Measurements from ENCODE around the gene CTDSPL.
"Not testable (repeated sequence)": the region's sequence is repeated elsewhere in the genome, so short reads cannot be mapped to it uniquely, and the experiment has no call there.

Gene CTDSPL

GRCh38 chr3:37861620-37862041 is at the start of gene CTDSPL:
Gene CTDSPL (plus strand): TSS chr3:37861880. CDS start chr3:37862200, 320 bp downstream.
- TF ChIP-seq, protein P1, sequence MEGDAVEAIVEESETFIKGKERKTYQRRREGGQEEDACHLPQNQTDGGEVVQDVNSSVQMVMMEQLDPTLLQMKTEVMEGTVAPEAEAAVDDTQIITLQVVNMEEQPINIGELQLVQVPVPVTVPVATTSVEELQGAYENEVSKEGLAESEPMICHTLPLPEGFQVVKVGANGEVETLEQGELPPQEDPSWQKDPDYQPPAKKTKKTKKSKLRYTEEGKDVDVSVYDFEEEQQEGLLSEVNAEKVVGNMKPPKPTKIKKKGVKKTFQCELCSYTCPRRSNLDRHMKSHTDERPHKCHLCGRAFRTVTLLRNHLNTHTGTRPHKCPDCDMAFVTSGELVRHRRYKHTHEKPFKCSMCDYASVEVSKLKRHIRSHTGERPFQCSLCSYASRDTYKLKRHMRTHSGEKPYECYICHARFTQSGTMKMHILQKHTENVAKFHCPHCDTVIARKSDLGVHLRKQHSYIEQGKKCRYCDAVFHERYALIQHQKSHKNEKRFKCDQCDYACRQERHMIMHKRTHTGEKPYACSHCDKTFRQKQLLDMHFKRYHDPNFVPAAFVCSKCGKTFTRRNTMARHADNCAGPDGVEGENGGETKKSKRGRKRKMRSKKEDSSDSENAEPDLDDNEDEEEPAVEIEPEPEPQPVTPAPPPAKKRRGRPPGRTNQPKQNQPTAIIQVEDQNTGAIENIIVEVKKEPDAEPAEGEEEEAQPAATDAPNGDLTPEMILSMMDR (conservative IDR thresholded peaks at IDR 0.05; ENCODE audit: low read depth, low read length): no peak
- Histone ChIP-seq H3K79me2 (ENCODE audit: insufficient read depth, low read depth) (no peaks in the 10 kb centered on the region), H3K4me2 (peak within 1 kb of the TSS; percentile 63), H3K27ac (no peak within 1 kb of the TSS), H2AFZ (ENCODE audit: low read depth) (peak within 1 kb of the TSS; percentile 57; the same call in 1 of the 2 replicates), H3K27me3 (ENCODE audit: insufficient read depth, low read depth) (no peaks in the 10 kb centered on the region), H4K20me1 (ENCODE audit: insufficient read depth) (no peaks in the 10 kb centered on the region), H3K9ac (peak within 1 kb of the TSS; percentile 39; the same call in 1 of the 2 replicates), H3K36me3 (ENCODE audit: insufficient read depth) (no peaks in the 10 kb centered on the region), H3K4me3 (IDR thresholded peaks at IDR 0.05; ENCODE audit: insufficient read depth, low read depth, low read length) (no peak within 1 kb of the TSS), H3K4me1 (ENCODE audit: low read depth, poor library complexity, severe bottlenecking) (peaks cover 4% of the 10 kb centered on the region)

- Histone ChIP-seq H3K9ac (no peak overlapping the region), H3K4me1 (ENCODE audit: low read depth, poor library complexity, severe bottlenecking) (no peaks in the 10 kb centered on the region), H2AFZ (ENCODE audit: low read depth) (no peak overlapping the region), H3K79me2 (ENCODE audit: insufficient read depth, low read depth) (no peaks in the 10 kb centered on the region), H4K20me1 (ENCODE audit: insufficient read depth) (no peaks in the 10 kb centered on the region), H3K27me3 (ENCODE audit: insufficient read depth, low read depth) (no peaks in the 10 kb centered on the region), H3K4me3 (IDR thresholded peaks at IDR 0.05; ENCODE audit: insufficient read depth, low read depth, low read length) (no peak overlapping the region), H3K36me3 (ENCODE audit: insufficient read depth) (no peaks in the 10 kb centered on the region), H3K4me2 (no peak overlapping the region), H3K27ac (no peak overlapping the region)
- TF ChIP-seq, protein P1 (conservative IDR thresholded peaks at IDR 0.05; ENCODE audit: low read depth, low read length): no peak
Observed at GRCh38 chr3:37812499-37812896, 49.2 kb upstream of the CTDSPL start.

DNA sequence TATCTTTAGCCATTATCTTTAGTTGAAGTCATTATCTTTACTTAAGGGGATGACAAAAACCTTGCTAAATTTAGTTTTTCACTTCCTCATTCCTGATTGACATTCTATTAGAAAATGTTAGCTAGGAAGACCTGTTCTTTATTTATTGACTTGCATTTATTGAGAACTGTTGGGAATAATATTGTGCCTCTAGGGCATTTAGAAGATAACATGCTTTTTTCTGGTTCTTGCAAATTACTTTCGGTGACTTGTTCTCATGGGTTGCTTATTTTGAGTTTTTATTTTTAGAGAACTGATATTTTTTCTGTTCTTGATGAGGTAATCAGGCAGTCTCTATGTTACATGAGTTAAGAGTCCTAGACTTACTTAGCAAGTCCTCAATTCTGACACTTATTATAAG is 48.3 kb upstream of the CTDSPL start:
- no peaks in the 10 kb centered on the region for H4K20me1 ChIP-seq (ENCODE audit: insufficient read depth)
- H2AFZ ChIP-seq (ENCODE audit: low read depth): no peak overlapping the region
- no peaks in the 10 kb centered on the region for H3K79me2 ChIP-seq (ENCODE audit: insufficient read depth, low read depth)
- no peak overlapping the region for H3K27ac ChIP-seq
- H3K36me3 ChIP-seq (ENCODE audit: insufficient read depth): no peaks in the 10 kb centered on the region
- H3K9ac ChIP-seq: no peak overlapping the region
- no peak overlapping the region for H3K4me3 ChIP-seq (IDR thresholded peaks at IDR 0.05; ENCODE audit: insufficient read depth, low read depth, low read length)
- TF ChIP-seq, protein P1 (conservative IDR thresholded peaks at IDR 0.05; ENCODE audit: low read depth, low read length): no peak
- H3K4me1 ChIP-seq (ENCODE audit: low read depth, poor library complexity, severe bottlenecking): no peaks in the 10 kb centered on the region
- no peaks in the 10 kb centered on the region for H3K27me3 ChIP-seq (ENCODE audit: insufficient read depth, low read depth)
- no peak overlapping the region for H3K4me2 ChIP-seq

GRCh38 chr3:37814547-37814946 is 47.1 kb upstream of the CTDSPL start:
- H3K79me2 ChIP-seq (ENCODE audit: insufficient read depth, low read depth): no peaks in the 10 kb centered on the region
- H3K27me3 ChIP-seq (ENCODE audit: insufficient read depth, low read depth): no peaks in the 10 kb centered on the region

GRCh38 chr3:37815156-37815555 is 46.5 kb upstream of the CTDSPL start:
- H3K4me3 ChIP-seq (IDR thresholded peaks at IDR 0.05; ENCODE audit: insufficient read depth, low read depth, low read length); H3K4me1 ChIP-seq (ENCODE audit: low read depth, poor library complexity, severe bottlenecking); H3K36me3 ChIP-seq (ENCODE audit: insufficient read depth); H4K20me1 ChIP-seq (ENCODE audit: insufficient read depth); H3K79me2 ChIP-seq (ENCODE audit: insufficient read depth, low read depth); H3K27me3 ChIP-seq (ENCODE audit: insufficient read depth, low read depth); H3K4me2 ChIP-seq; H3K9ac ChIP-seq; H3K27ac ChIP-seq; H2AFZ ChIP-seq (ENCODE audit: low read depth): not testable (repeated sequence)

More at GRCh38 chr3:37814547-37814946, 47.1 kb upstream of the CTDSPL start:
- no peak overlapping the region for H3K27ac ChIP-seq
- no peak overlapping the region for H3K4me3 ChIP-seq (IDR thresholded peaks at IDR 0.05; ENCODE audit: insufficient read depth, low read depth, low read length)
- H3K4me2 ChIP-seq: no peak overlapping the region
- H4K20me1 ChIP-seq (ENCODE audit: insufficient read depth): no peaks in the 10 kb centered on the region
- H2AFZ ChIP-seq (ENCODE audit: low read depth): no peak overlapping the region
- H3K4me1 ChIP-seq (ENCODE audit: low read depth, poor library complexity, severe bottlenecking): no peaks in the 10 kb centered on the region
- H3K9ac ChIP-seq: no peak overlapping the region
- no peaks in the 10 kb centered on the region for H3K36me3 ChIP-seq (ENCODE audit: insufficient read depth)
- TF ChIP-seq, protein P1 (conservative IDR thresholded peaks at IDR 0.05; ENCODE audit: low read depth, low read length): 0 out of 2 replicates have a peak, but pooled peaks have one; percentile 30

Measured in KMS-11 (cell line).